ENCODE results near the gene HNRNPA3. TPM values are rescaled to one million over a fixed set of nuclear protein-coding genes. Genes with fewer than 3 reads are reported as not detected.
"Not testable (repeated sequence)": the region's sequence is repeated elsewhere in the genome, so short reads cannot be mapped to it uniquely, and the experiment has no call there.

HNRNPA3 gene
- total RNA-seq, 1 experiment from 2014 or later: 37.8 TPM

DNA sequence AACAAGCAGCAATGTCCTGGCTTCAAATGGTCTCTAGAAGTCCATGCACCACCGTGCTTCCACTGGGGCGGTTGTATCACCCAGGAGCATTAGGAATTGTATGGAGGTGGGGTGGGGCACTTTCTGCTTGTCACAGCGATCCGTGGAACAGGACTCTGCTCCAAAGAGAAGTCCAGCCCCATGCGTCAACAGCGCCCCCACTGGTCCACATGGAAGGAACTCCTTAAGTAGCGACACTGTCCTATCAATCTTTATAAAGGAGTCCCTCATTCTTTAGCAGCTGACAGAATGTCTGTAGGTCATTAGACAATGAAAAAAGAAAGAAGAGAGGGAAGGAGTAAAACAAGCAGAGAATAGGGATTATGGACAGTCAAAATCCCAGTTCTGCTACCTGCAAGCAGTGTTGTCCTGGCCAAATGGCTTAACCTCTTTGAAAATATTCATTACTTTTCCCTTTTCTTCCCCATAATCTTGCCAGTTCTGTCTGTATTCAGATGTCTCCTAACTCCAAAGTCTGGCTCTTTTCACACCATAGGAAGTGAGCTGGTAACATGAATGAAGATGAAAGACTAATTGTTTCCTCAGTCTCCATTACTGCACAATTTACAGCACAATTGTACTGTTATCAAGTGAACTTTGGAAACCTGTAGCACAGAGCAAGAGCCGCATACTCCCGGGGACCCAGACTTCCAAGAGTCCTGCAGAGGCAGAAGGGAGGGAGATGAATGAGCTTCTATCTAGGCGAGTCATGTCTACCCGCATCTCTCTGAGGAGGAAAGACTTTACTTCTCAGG, 42.0 kb downstream of the HNRNPA3 start:
- DNase-seq (ENCODE audit: low spot score): peak; percentile 28

DNA sequence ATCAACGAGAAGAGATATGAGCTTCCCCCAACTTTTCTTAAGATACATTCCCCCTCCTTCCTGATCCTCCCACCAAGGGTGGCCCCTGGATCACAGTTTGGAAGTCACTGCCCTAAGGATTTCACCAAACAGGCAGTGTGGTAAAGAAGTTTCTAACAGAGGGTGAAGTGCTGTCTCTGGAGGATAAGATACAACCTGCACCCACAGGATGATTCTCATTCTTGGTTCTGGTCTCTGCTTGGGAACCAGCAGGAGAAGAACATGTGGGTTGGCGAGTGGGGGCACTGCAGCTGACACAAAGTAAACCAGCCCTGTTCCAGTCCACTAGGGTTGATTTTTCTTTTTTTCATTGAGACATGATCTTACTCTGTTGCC, 42.6 kb downstream of the HNRNPA3 start:
- no peak for DNase-seq (ENCODE audit: low spot score)

DNA sequence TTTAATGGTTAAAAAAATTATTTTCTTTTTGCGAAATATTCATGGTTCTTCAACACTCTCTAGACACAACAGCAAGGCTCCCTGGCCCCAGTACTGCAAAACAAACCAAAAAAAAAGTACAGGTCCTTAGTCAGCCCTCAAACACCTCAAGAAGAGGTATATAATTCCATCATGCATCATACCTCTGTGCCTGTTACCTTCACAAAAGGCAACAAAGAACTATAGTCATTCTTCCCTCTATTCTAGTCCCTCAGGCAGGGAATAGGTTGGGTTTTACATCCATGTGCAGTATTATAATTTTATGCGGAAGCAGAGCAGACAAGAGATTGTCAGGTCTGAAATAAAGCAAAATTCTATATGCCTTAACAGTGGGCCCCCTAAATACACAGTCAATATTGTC, 43.4 kb downstream of the HNRNPA3 start:
- DNase-seq (ENCODE audit: low spot score): no peak

DNA sequence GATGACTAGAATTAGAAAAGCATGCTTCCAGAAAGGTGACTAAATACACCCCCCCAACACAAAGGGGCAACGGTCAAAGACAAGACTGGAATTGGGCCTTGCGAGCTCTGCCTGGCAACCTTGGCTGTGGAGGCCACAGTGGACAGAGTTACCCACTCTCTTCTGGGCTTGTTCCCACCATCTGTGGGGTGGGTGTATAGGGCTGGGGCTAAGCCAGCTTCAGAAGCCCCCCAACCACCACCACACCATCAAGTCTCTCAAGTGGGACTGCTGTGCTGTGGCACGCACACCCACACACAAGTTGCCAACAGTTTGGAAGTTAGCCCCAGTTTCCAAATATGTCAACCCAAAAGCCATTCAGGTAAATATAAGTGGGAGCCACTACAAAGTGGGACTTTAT, 44.1 kb downstream of the HNRNPA3 start:
- DNase-seq (ENCODE audit: low spot score): no peak

DNA sequence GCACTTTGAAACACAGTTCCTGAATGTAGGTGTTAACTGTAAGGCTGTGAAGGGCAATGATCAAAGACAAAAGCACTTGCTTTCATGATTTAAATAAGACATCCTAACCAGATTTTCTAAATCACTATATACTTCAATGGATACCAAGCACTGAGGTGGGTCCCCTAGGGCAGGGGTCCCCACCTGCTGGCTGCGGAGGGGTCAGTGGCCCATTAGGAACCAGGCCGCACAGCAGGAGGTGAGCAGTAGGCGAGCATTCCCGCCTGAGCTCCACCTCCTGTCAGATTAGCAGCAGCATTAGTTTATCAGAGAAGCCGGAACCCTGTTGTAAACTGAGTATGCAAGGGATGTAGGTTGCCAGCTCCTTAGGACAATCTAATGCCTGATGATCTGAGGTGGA, 44.9 kb downstream of the HNRNPA3 start:
- no peak for DNase-seq (ENCODE audit: low spot score)

DNA sequence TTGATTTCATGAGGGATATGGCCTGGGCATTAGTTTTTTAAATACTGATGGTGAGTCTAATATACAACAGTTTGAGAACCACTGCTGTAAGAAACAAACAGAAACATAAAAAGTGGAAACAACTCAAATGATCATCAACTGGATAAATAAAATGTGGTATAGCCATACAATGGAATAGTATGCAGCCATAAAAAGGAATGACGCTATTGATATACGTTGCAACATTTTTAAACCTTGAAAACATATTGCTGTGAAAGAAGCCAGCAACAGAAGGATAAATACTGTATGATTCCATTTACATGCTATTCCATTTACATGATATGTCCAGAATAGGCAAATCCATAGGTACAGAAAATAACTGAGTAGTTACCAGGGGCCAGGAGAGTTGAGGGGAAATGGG, 45.5 kb downstream of the HNRNPA3 start:
- no peak for DNase-seq (ENCODE audit: low spot score)

DNA sequence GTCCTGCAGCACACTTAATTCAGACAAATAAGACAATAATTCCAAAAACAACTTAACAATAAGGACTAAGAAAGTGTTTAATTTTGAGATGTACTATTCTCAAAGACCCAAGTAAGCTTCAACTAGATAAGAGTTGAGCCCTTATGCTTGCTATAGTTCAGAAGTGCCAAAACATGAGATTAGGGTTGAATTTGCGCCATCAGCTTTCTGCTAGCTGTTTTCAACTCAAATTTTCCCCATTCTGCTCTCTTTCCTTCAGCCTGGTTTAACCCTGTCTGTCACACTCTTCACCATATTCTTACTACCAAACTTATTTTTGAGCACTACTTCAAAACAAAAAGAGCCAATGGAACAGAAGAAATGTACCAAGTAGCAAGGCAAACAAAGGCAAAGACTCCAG, 47.8 kb downstream of the HNRNPA3 start:
- DNase-seq (ENCODE audit: low spot score): no peak

DNA sequence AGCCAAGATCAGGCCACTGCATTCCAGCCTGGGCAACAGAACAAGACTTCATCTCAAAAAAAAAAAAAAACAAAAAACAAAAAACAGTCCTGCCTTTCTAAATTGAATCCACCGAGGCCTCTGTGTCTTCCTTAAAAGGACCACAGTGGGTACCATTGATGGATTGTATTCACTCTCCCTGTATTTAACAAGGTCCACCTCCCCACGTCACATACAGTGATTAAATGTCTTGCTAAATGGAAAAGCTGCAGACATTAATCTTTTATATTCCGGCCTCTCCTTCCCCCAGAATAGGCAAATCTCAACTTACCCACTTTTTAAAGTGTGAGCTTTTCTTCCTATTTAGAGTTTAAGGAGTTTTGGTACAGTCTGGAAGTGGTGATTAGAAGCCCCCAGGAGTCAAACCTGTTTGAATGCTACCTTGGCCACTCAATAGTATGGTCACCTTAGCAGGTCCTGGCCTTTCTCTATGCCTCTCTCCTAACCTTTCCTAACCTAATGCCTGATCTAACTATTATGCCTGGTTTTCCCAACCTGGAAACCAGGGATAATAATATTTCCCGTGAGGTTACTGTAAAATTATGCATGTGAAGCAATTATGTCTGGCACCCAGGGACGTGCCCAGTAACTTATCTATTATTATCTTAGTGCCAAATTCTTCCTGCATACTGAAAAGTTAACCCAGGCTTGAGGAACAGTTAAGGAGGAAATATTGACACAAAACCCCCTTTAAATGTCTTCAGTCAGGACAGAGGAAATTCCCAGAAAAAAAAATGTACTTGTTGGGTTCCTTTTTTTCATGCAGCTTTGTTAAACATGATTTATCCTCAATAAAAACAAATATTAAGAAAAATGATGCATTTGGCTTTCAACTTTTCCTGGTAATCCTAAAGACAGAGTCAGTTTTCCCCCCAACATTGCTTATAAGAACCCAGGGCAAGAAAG, 48.8 kb downstream of the HNRNPA3 start:
- DNase-seq (ENCODE audit: low spot score): no peak

DNA sequence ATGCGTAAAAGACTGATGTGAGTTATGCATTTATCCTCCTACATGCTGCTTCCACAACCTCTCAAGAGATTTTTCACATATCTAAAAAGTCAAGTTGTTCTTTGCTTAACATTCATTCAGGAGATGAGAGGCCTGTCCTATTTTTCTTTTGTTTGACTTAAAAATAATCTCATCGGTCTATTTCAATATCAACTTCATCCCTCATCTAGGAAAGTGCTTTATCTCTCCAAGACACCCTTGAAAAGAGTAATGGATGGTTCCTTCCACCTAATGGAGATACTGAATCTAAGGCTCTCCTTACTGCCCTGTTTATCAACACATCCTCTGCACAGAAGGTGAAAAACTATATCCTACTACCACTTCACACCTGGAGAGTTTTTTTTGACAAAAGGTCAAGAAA, 49.5 kb downstream of the HNRNPA3 start:
- DNase-seq (ENCODE audit: low spot score): no peak

DNA sequence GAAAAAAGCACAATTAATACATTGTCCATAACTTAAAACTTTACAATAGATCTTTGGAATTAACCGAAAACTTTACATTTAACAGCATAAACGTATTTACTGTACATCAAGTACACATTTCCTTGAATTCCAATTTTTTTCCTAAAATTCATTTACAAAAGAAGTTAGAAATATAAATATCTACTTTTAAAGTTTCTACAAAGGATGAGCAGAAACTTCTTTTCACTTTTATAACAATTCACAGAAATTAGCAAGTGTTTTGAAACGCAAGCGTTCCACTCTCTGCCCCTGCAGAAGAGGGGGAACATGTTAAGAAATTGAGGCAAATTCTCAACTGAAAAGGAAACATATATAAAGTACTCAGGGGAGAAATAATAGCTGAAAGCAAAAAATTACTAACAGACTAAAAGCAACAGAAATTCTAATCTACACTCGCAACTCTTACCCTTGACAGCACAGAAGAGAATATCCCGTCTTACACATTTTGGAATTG, 50.4 kb downstream of the HNRNPA3 start:
- no peak for DNase-seq (ENCODE audit: low spot score)

DNA sequence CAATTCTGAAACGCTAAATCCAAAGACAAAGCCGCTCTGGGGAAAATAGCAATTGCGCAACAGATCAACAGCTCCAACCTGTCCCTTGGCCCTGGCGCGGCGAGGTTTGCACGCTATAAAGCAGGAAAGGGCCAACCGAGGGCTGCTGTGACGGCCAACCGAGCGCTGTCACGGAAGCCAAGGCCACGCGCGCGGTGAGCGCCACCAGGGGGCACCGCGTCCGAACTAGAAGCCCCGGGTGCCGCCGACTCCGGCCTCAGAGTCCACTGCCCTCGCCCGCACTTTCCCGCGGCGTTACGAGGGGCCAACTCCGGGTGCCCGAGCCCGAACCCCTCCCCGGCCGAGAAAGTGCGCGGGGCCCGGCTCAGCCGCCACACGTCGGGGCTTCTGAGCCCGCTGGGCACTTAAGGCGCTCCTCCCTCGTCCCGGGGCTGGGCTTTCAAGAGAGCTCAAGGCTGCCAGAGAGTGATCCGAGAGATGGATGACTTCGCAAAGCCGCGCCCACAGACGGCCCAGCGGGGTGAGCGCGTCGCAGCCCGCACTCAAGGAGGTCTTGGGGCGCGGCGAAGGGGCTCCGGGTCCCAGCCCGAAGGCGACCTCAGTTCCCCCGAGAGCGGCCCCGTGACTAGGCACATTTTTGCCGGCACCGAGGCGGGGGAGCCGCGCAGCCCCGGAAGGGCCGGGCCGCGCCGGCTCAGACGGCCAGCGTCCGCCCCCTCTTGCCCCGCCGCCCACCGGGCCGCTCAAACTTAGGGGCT, 51.0 kb downstream of the HNRNPA3 start:
- DNase-seq (ENCODE audit: low spot score): peak; percentile 91

DNA sequence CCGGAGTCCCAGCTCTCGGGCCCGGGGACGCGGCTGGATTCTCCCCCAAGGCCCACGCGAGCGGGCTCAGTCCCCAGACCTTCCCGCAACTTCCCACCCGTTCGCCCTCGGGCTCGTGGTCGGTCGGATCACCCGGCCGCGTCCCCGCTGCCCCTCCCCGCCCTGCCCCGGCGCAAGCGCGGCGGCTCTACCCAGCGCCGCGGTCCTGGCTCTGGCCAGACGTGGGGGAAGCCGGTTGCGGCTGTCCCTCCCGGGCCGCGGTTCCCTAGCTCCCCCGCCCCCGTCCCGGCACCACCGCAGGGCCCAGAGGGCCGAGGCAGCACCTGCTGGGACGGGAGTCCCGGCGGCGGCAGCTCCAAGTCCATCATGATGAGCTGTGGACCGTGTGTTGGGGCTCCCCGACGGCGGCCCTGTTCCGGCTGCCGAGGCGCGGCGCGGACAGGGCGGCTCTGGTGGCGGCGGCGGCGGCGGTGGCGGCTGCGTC, 51.7 kb downstream of the HNRNPA3 start:
- no peak for DNase-seq (ENCODE audit: low spot score)

DNA sequence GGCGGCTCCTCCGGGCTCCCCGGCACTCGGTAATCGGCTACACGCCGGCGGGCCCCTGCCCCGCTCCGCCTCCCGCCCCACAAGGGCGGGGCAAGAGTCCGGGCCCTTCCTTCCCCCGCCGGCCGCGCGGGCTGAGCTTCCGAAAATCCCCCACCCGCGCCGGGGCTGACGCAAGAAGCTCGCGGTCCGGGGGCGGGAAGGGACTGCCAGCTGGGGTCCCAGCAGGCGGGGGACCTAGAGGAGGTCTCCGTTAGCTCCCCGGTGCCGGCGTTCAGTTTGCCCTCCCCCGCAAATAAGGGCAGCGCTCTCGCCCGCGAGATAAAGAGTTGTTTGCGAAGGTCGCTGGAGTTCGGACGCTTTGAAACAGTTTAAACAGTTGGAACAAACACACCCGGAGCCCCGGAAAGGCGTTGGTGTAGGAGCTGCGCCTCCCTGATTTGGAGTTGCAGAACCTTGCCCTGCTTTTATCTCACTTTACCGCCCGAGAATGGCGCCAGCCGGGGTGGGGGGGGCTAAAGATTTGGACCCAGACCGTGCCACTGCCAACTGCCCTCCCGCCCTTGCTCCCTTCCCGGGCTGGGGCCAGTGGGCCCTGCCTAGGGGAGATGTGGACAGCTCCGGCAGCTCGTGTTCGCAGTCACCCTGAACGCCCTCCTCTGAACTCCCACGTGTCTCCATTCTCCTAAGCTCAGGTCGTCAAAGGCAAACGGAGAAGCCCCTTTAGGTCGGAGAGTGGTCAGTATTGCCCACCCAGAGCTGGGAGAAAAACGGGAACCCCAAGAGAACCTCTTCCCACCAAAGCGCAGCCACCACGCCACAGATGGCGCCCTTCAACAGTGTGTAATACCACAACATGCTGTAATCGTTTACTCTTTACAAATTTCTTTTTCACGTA, 52.3 kb downstream of the HNRNPA3 start, which contains the start of gene NFE2L2:
TSS of gene NFE2L2 (minus strand) at position 35 of the 895 bp plus-strand sequence. CDS start 151 bp downstream, outside the sequence.
- peak; percentile 65 for DNase-seq (ENCODE audit: low spot score)

DNA sequence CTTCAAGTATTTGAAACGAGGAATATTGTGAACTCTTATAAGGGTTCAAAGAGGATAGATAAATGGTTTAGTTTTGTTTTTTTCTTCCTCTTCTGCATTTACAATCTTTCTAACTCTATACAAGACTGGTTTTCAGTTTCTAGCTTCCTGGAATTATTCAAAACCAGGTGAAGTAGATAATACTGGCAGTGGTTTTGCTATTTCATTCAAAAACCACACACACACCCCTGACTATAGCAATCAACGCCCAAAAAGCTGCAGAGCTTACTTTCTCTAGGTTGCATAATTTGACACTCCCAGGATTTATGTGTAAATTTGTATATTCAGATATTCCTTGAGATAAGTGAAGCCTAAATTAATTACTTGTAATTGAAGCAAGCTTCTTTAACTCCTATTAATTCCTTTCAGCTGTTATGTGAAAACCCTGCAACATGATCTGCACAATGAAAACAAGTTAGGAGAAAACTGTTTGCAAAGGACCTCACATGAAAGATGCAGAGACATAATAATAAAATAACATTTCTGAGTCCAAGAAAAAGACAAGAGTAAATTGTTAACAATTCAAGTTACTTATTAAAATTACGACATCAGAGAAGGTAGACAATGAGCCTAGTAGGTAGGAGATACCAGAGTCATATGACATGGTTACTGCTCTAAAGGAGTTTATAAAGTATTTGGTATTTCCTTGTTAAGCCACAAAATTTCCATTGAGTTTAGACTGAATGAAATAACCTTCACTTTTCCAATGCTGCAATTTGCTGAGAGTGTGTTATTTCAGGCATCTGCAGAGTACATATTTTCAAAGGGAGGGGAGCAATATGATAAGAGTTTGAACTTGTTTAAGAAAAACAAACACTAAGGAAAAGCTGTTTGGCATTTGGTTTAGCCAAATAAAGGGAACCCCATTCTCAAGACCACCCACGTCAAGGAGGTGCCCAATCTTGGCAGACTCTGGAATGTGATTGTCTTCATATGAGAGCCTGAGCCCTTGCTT, 53.5 kb downstream of the HNRNPA3 start:
- no peak for DNase-seq (ENCODE audit: low spot score)

DNA sequence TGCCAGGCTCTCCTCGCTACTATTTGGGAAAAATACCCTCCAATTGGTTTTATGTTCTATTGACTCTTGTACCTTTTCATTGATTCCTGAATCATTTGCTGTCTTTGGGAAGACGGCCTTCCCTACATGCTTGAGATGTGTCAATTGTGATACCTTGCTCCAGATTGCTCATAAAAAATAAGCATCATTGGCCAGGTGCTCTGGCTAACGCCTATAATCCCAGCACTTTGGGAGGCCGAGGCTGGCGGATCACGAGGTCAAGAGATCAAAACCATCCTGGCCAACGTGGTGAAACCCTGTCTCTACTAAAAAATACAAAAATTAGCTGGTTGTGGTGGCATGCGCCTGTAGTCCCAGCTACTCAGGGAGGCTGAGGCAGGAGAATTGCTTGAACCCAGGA, 54.4 kb downstream of the HNRNPA3 start:
- DNase-seq (ENCODE audit: low spot score): not testable (repeated sequence)

DNA sequence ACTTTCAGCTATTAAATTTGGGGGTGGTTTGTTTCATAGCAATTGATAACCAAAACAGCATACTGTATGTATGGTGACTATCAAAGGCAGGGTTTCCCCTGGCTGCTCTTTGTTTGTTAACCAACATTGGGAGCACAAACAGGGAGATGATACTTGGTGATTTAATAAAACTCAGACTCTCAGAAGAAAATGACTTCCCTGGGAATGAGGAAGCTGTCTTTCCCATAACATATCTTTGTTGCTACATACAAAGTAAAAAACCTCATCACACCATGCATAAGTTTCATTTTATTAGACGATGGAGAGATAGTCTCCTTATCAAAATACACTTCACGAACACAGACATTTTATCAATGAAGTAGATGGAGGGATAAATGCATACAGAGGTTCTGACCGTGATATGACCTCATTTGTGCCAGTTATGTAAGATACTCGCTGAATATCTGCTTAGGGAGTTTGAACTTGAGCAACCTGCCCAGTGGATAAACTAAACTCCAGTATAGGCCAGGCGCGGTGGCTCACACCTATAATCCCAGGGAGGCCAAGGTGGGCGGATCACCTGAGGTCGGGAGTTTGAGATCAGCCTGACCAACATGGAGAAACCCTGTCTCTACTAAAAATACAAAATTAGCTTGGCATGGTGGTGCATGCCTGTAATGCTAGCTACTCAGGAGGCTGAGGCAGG, 55.7 kb downstream of the HNRNPA3 start:
- DNase-seq (ENCODE audit: low spot score): no peak

DNA sequence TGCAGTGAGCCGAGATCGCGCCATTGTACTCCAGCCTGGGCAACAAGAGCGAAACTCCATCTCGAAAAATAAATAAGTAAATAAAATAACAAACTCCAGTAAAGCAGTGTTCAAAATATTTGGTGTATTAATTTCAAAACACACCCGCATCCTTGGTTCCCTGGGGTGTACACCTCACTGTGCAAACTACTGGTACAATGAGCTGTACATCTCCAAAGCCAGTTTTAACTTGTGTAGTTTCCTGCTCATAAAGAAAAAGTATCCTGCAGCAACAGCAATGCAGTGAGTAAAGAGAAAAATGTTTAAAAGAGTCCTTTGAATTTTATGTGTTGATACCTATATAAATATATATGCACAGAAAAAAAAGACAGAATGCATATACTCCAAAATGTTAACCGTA, 56.3 kb downstream of the HNRNPA3 start:
- no peak for DNase-seq (ENCODE audit: low spot score)

DNA sequence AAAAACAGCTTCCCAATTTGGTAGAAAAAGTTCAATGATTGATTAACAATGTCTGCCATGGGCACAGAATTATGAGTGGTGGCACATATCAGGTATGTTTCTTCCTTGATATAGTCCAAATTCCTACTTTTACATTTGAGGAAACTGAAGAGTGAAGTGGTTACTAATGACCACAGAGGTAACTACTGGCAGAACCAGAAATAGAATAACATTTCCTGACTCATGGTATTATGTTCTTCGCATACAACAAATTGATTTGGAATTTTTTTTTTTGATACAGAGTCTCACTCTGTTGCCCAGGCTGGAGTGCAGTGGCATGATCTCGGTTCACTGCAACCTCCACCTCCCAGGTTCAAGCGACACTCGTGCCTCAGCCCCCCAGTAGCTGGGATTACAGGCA, 57.9 kb downstream of the HNRNPA3 start:
- no peak for DNase-seq (ENCODE audit: low spot score)

Data from A172 (cell line).